ENCODE measurements around the gene ZC3H13.
"Not testable (repeated sequence)": the region's sequence is repeated elsewhere in the genome, so short reads cannot be mapped to it uniquely, and the experiment has no call there.

Gene ZC3H13

GRCh38 chr13:46006688-46007452, 45.7 kb downstream of the ZC3H13 start:
- DNase-seq, result no peak

GRCh38 chr13:46004491-46004890, 48.1 kb downstream of the ZC3H13 start:
- DNase-seq, result no peak

GRCh38 chr13:45996631-45997030, 55.9 kb downstream of the ZC3H13 start:
- DNase-seq, result no peak

GRCh38 chr13:45995245-45995644, 57.3 kb downstream of the ZC3H13 start:
- no peak for DNase-seq

GRCh38 chr13:45994752-45995151, 57.8 kb downstream of the ZC3H13 start:
- DNase-seq, result no peak

GRCh38 chr13:45989607-45990006, 62.9 kb downstream of the ZC3H13 start:
- DNase-seq, result no peak

GRCh38 chr13:45981127-45981526, 71.4 kb downstream of the ZC3H13 start:
- not testable (repeated sequence) for DNase-seq

GRCh38 chr13:45975337-45975736, 77.2 kb downstream of the ZC3H13 start:
- no peak for DNase-seq

- no peak for DNase-seq
Observed at GRCh38 chr13:45974500-45974899, 78.0 kb downstream of the ZC3H13 start.

- DNase-seq, result no peak
Observed at GRCh38 chr13:45967589-45967988, 85.0 kb downstream of the ZC3H13 start.

- DNase-seq, result no peak
Observed at GRCh38 chr13:45966715-45967114, 85.8 kb downstream of the ZC3H13 start.

- DNase-seq, result no peak
Observed at GRCh38 chr13:45961468-45961867, 91.1 kb downstream of the ZC3H13 start.

- DNase-seq, result no peak
Observed at GRCh38 chr13:45954836-45955800, 97.4 kb downstream of the ZC3H13 start.

GRCh38 chr13:45953082-45953481, 99.5 kb downstream of the ZC3H13 start:
- DNase-seq, result no peak

GRCh38 chr13:45951724-45952123, 100.8 kb downstream of the ZC3H13 start:
- DNase-seq, result no peak

- DNase-seq, result no peak
Observed at GRCh38 chr13:45951166-45951565, 101.4 kb downstream of the ZC3H13 start.

GRCh38 chr13:45950386-45951000, 102.1 kb downstream of the ZC3H13 start:
- DNase-seq, result no peak

- no peak for DNase-seq
Observed at GRCh38 chr13:45949161-45949560, 103.4 kb downstream of the ZC3H13 start.

GRCh38 chr13:45943965-45944364, 108.6 kb downstream of the ZC3H13 start:
- DNase-seq, result no peak

GRCh38 chr13:45943120-45943519, 109.4 kb downstream of the ZC3H13 start:
- DNase-seq, result no peak

GRCh38 chr13:45941261-45941660, 111.3 kb downstream of the ZC3H13 start:
- no peak for DNase-seq

- DNase-seq, result no peak
Observed at GRCh38 chr13:45940061-45940460, 112.5 kb downstream of the ZC3H13 start.

- no peak for DNase-seq
Observed at GRCh38 chr13:45936621-45937020, 115.9 kb downstream of the ZC3H13 start.

All from 8988T (cell line).